ENCODE results near the gene DOK7. TPM values are rescaled to one million over a fixed set of nuclear protein-coding genes. Genes with fewer than 3 reads are reported as not detected.

DOK7 gene
- total RNA-seq, 3 donors from 2014 or later = 1.3 to 3.5 TPM; not detected in 1

- intact Hi-C loops (cut with DNase I; ENCODE audit: low total_unique reads) = no loop called here
- TF ChIP-seq, protein P1, sequence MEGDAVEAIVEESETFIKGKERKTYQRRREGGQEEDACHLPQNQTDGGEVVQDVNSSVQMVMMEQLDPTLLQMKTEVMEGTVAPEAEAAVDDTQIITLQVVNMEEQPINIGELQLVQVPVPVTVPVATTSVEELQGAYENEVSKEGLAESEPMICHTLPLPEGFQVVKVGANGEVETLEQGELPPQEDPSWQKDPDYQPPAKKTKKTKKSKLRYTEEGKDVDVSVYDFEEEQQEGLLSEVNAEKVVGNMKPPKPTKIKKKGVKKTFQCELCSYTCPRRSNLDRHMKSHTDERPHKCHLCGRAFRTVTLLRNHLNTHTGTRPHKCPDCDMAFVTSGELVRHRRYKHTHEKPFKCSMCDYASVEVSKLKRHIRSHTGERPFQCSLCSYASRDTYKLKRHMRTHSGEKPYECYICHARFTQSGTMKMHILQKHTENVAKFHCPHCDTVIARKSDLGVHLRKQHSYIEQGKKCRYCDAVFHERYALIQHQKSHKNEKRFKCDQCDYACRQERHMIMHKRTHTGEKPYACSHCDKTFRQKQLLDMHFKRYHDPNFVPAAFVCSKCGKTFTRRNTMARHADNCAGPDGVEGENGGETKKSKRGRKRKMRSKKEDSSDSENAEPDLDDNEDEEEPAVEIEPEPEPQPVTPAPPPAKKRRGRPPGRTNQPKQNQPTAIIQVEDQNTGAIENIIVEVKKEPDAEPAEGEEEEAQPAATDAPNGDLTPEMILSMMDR (IDR thresholded peaks at IDR 0.05) = no peak
- TF ChIP-seq POLR2A (IDR thresholded peaks at IDR 0.05) (no peak), POLR2AphosphoS5 (IDR thresholded peaks at IDR 0.05) (no peak)
- peaks cover 26% of the 10 kb centered on the region for H3K36me3 ChIP-seq
- no peak for DNase-seq (ENCODE audit: low spot score in 2 of 2)
- H3K9me3 ChIP-seq = no peaks in the 10 kb centered on the region
- H3K27me3 ChIP-seq = no peaks in the 10 kb centered on the region
- no peak overlapping the region for H3K4me3 ChIP-seq
- no peak overlapping the region for H3K27ac ChIP-seq
- no peaks in the 10 kb centered on the region for H3K4me1 ChIP-seq
Observed at GRCh38 chr4:3513807-3514206, 50.7 kb downstream of the DOK7 start.

DNA sequence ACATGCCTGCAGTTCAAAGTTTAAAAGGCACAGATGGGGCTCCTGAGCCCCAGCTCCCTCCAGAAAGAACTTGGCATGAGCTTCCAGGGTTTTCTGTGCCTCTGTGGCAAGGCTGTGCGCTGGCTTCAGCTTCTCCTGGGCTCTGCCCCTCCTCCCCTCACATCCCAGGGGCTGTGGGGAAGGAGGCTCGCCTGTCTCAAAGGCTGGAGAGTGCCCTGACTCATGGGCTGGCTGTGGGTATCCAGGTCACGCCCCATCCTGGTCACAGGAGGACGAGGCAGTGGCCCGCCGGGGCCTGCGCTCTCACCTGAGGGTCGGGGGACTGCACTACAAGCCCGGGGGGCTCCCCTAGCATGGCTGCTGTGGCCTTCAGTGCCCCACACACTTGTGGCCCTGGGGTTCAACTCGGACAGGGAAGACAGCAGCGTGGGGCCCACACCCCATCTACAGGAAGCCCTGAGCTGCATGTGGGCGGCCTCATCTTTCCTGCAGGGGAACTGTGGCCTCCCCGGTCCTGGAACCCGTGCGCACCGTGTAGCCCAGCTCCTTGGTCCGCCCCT, 51.2 kb downstream of the DOK7 start:
- Histone ChIP-seq H3K36me3 (peaks cover 31% of the 10 kb centered on the region), H3K4me3 (no peak overlapping the region), H3K27me3 (no peaks in the 10 kb centered on the region), H3K4me1 (no peaks in the 10 kb centered on the region), H3K27ac (no peak overlapping the region), H3K9me3 (no peaks in the 10 kb centered on the region)
- no peak for TF ChIP-seq POLR2A (IDR thresholded peaks at IDR 0.05)
- TF ChIP-seq POLR2AphosphoS5 (IDR thresholded peaks at IDR 0.05) = no peak
- TF ChIP-seq, protein P1 (IDR thresholded peaks at IDR 0.05) = no peak
- DNase-seq (ENCODE audit: low spot score in 2 of 2) = no peak
- intact Hi-C loops (cut with DNase I; ENCODE audit: low total_unique reads) = no loop called here

- no peak for TF ChIP-seq POLR2AphosphoS5 (IDR thresholded peaks at IDR 0.05)
- TF ChIP-seq POLR2A (IDR thresholded peaks at IDR 0.05) = no peak
- TF ChIP-seq, protein P1 (IDR thresholded peaks at IDR 0.05) = peak in 1 of 3 donors; percentile 27
- Histone ChIP-seq H3K4me3 (no peak overlapping the region), H3K36me3 (peaks cover 31% of the 10 kb centered on the region), H3K9me3 (no peaks in the 10 kb centered on the region), H3K4me1 (no peaks in the 10 kb centered on the region), H3K27me3 (no peaks in the 10 kb centered on the region), H3K27ac (no peak overlapping the region)
- intact Hi-C loops (cut with DNase I; ENCODE audit: low total_unique reads) = no loop called here
- peak in 1 of 2 donors; percentile 37 for DNase-seq (ENCODE audit: low spot score in 2 of 2)
Observed at GRCh38 chr4:3514806-3515501, 51.8 kb downstream of the DOK7 start.

DNA sequence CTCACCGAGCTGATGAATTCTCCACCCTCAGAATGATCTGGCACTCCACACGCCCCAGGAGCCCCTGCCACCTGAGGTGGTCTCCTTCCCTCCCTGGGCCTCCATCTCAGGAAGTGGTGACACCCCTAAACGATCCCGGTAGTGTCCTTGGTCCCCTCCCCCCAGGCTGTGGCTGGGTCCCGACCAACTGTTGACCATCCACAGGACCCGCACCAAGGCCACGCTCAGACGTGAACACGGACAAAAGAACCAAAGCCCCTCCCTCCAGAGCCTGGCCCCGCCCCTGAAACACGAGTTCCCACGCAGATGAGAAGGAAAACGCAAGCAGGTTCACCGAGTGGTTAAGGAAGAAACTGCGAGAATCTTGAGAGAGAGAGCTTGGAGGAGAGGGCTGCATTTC, 52.5 kb downstream of the DOK7 start:
- TF ChIP-seq, protein P1 (IDR thresholded peaks at IDR 0.05) = no peak
- TF ChIP-seq POLR2A (IDR thresholded peaks at IDR 0.05) (no peak), POLR2AphosphoS5 (IDR thresholded peaks at IDR 0.05) (no peak)
- Histone ChIP-seq H3K4me3 (no peak overlapping the region), H3K27ac (no peak overlapping the region), H3K4me1 (no peaks in the 10 kb centered on the region), H3K27me3 (no peaks in the 10 kb centered on the region), H3K36me3 (peaks cover 31% of the 10 kb centered on the region), H3K9me3 (no peaks in the 10 kb centered on the region)
- DNase-seq (ENCODE audit: low spot score in 2 of 2) = no peak
- intact Hi-C loops (cut with DNase I; ENCODE audit: low total_unique reads) = no loop called here

- DNase-seq (ENCODE audit: low spot score in 2 of 2) = no peak
- H3K27me3 ChIP-seq = no peaks in the 10 kb centered on the region
- TF ChIP-seq POLR2AphosphoS5 (IDR thresholded peaks at IDR 0.05) (no peak), POLR2A (IDR thresholded peaks at IDR 0.05) (no peak)
- TF ChIP-seq, protein P1 (IDR thresholded peaks at IDR 0.05) = no peak
- intact Hi-C loops (cut with DNase I; ENCODE audit: low total_unique reads) = no loop called here
- peaks cover 31% of the 10 kb centered on the region for H3K36me3 ChIP-seq
- no peak overlapping the region for H3K4me3 ChIP-seq
- no peaks in the 10 kb centered on the region for H3K4me1 ChIP-seq
- H3K27ac ChIP-seq = no peak overlapping the region
- no peaks in the 10 kb centered on the region for H3K9me3 ChIP-seq
Observed at GRCh38 chr4:3516061-3516835, 53.1 kb downstream of the DOK7 start.

Measured in breast epithelium (tissue), 4 donors.